Activated naive CD8-positive, alpha-beta T cell treated with anti-CD3 and anti-CD28 coated beads, Interleukin-2, amount 50 U/mL, for 16 hours (primary cell): Measurements from ENCODE around the gene SUSD6.
A peak's percentile ranks its signal among the peaks of the same experiment; 100 is the strongest.
"Not testable (repeated sequence)": the region's sequence is repeated elsewhere in the genome, so short reads cannot be mapped to it uniquely, and the experiment has no call there.

Experiments used
- DNase-seq: peaks from one replicate; pipeline ENCODE4 v3.0.0-alpha.2; 2020; ENCODE audit warnings: low read depth, low spot score

Gene SUSD6

GRCh38 chr14:69620981-69621380, 9.6 kb downstream of the SUSD6 start:
- no peak for DNase-seq

- DNase-seq, result no peak
These were observed 12.7 kb downstream of the SUSD6 start for GRCh38 chr14:69624136-69624535.

- DNase-seq, result peak; percentile 43
These were observed 14.1 kb downstream of the SUSD6 start for GRCh38 chr14:69625299-69626131.

- DNase-seq, result no peak
These were observed 14.7 kb downstream of the SUSD6 start for GRCh38 chr14:69626132-69626500.

GRCh38 chr14:69629225-69630127, 18.1 kb downstream of the SUSD6 start:
- no peak for DNase-seq

- DNase-seq, result no peak
These were observed 19.0 kb downstream of the SUSD6 start for GRCh38 chr14:69630360-69630759.

GRCh38 chr14:69631509-69631908, 20.1 kb downstream of the SUSD6 start:
- no peak for DNase-seq

GRCh38 chr14:69632164-69632563, 20.8 kb downstream of the SUSD6 start:
- DNase-seq, result no peak

- no peak for DNase-seq
These were observed 21.3 kb downstream of the SUSD6 start for GRCh38 chr14:69632593-69633151.

- DNase-seq, result no peak
These were observed 21.8 kb downstream of the SUSD6 start for GRCh38 chr14:69633238-69633637.

GRCh38 chr14:69635981-69636639, 24.7 kb downstream of the SUSD6 start:
- no peak for DNase-seq

GRCh38 chr14:69636718-69637480, 25.5 kb downstream of the SUSD6 start:
- no peak for DNase-seq

GRCh38 chr14:69637503-69638031, 26.2 kb downstream of the SUSD6 start:
- DNase-seq, result no peak

- DNase-seq, result no peak
These were observed 29.5 kb downstream of the SUSD6 start for GRCh38 chr14:69640931-69641330.

- DNase-seq, result not testable (repeated sequence)
These were observed 30.9 kb downstream of the SUSD6 start for GRCh38 chr14:69642212-69642793.

GRCh38 chr14:69643430-69644200, 32.2 kb downstream of the SUSD6 start:
- peak; percentile 59 for DNase-seq

- no peak for DNase-seq
These were observed 33.4 kb downstream of the SUSD6 start for GRCh38 chr14:69644814-69645213.

GRCh38 chr14:69647213-69647612, 35.8 kb downstream of the SUSD6 start:
- no peak for DNase-seq

GRCh38 chr14:69647642-69648041, 36.2 kb downstream of the SUSD6 start:
- not testable (repeated sequence) for DNase-seq
